Hepatocyte (in vitro differentiated cells): ENCODE measurements around the gene CASKIN1.

ENCODE experiments used
- CTCF ChIP-seq: fragments of 200-600 bp; sonication (generic); IDR thresholded peaks from 2 replicates; pipeline ENCODE4 v1.5.1; 2016; ENCODE audit warnings: antibody characterized with exemption, mild to moderate bottlenecking; ENCODE audit not compliant: poor library complexity
- EZH2 ChIP-seq: fragments of 200-600 bp; sonication (generic); IDR thresholded peaks from 2 replicates; pipeline ENCODE4 v1.6.1; 2016; ENCODE audit warnings: antibody characterized with exemption, mild to moderate bottlenecking, borderline replicate concordance
- EZH2phosphoT487 ChIP-seq: fragments of 200-600 bp; sonication (generic); IDR thresholded peaks from one replicate; pipeline ENCODE4 v1.6.1; 2018; ENCODE audit warnings: antibody characterized with exemption, mild to moderate bottlenecking, low read depth, moderate library complexity; ENCODE audit not compliant: unreplicated experiment, severe bottlenecking

- TF ChIP-seq CTCF = no peak
- no peak for TF ChIP-seq EZH2phosphoT487
- no peak for TF ChIP-seq EZH2
Observed at GRCh38 chr16:2180461-2180860, 15.9 kb downstream of the CASKIN1 start.
